Glomerular visceral epithelial cell (primary cell): ENCODE results near the gene AJM1.
"Not testable (repeated sequence)": the region's sequence is repeated elsewhere in the genome, so short reads cannot be mapped to it uniquely, and the experiment has no call there.

Source experiments
- DNase-seq: peaks from one replicate; pipeline ENCODE4 v3.0.0-alpha.2; 2016; ENCODE audit errors: extremely low spot score

The AJM1 gene

GRCh38 chr9:136842380-136842948 is at the start of gene AJM1:
TSS of gene AJM1 (plus strand) at chr9:136842478. CDS start at chr9:136844415, 1,937 bp downstream.
- peak; percentile 82 for DNase-seq

DNA sequence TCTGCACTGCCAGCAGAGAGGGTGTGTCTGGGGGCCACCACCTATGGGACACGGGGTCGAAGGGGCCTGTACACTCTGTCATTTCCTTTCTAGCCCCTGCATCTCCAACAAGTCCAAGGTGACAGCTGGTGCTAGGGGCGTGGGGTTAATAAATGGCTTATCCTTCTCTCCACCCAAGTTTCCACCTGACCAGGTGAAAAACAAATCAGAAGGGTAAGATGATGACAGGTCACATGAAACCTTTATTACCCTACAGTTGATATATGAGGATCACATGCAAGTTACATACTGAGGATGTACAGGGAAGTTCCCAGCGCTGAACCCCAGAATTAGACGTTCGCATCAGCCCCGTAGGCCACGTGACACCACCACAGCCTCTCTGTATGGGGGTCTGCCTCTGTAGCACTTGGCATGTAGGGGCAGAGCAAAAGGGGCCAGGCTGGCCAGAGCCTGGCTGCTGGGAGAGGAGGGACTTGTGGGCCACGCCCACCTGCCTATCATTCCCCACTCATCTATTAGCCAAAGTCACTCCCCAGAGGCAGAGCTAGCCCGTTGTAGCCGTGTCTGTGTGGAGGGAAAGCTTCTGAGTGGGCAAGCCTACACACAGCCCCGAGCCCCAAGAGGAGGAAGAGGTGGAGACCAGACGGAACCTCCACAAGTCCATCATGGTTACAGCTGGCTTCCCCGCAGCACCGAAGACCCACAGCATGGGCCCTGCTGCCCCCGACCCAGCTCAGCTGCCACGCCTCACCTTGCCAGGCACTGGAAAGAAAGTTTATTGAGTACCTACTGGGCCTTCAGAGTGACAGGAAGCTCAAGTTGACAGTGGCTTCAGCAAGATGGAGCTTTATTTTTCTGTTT is 49.0 kb upstream of the AJM1 start:
- no peak for DNase-seq

DNA sequence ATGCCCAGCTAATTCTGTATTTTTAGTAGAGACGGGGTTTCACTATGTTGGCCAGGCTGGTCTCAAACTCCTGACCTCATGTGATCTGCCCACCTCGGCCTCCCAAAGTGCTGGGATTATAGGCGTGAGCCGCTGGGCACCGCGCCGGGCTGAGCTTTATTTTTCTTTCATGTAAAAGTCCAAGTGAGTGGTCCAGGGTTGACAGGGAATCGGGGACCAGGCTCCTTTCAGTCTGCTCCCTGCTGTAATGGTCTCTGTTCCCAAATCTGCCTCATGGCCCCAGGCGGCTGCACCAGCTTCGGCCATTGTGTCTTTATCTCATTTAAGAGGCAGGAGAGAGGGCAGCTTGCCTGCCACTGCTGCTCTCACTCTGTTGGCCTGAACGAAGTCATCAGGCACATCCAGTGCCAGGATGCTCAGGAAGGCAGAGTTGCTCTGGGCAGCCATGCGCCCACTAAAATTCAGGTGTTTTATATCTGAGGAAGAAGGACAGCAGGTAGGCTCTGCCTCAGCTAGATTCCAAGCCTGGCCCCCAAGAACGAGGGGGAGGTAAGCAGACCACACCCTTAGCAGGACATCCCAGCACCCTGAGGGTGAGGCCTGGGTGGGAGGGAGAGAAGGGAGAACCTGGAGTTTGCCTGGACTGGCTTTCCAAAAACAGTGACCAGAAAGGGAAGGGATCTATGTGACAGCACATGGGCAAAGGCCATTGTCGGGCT is 47.8 kb upstream of the AJM1 start:
- no peak for DNase-seq

- no peak for DNase-seq
Measured at GRCh38 chr9:136795000-136795348, 47.3 kb upstream of the AJM1 start.

DNA sequence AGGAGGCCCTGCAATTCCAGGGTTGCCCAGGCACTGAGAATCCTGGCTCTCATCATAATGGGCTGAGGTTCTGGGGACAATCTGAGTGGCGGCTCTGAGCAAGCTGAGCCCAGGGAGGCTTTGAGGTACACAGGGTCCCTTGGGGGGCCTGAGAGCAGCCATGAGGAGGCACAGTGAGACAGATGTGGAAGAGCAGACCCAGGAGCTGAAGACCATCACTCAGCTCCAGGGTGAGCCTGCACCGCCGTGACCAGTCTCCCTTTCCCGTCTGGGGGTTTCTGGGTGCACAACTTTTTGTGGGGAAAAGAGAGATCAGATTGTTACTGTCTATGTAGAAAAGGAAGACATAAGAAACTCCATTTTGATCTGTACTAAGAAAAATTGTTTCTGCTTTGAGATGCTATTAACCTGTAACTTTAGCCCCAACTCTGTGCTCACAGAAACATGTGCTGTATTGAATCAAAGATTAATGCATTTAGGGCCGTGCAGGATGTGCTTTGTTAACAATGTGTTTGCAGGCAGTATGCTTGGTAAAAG is 46.0 kb upstream of the AJM1 start, which contains the start of gene CCDC183:
Gene CCDC183 (plus strand): TSS at position 101 of the 537 bp plus-strand sequence. CDS start 60 bp downstream, at position 161.
- DNase-seq: no peak

- DNase-seq: not testable (repeated sequence)
Measured at GRCh38 chr9:136796775-136797347, 45.4 kb upstream of the AJM1 start.

- no peak for DNase-seq
Measured at GRCh38 chr9:136798708-136799078, 43.6 kb upstream of the AJM1 start.

- no peak for DNase-seq
Measured at GRCh38 chr9:136799079-136799853, 43.0 kb upstream of the AJM1 start.

DNA sequence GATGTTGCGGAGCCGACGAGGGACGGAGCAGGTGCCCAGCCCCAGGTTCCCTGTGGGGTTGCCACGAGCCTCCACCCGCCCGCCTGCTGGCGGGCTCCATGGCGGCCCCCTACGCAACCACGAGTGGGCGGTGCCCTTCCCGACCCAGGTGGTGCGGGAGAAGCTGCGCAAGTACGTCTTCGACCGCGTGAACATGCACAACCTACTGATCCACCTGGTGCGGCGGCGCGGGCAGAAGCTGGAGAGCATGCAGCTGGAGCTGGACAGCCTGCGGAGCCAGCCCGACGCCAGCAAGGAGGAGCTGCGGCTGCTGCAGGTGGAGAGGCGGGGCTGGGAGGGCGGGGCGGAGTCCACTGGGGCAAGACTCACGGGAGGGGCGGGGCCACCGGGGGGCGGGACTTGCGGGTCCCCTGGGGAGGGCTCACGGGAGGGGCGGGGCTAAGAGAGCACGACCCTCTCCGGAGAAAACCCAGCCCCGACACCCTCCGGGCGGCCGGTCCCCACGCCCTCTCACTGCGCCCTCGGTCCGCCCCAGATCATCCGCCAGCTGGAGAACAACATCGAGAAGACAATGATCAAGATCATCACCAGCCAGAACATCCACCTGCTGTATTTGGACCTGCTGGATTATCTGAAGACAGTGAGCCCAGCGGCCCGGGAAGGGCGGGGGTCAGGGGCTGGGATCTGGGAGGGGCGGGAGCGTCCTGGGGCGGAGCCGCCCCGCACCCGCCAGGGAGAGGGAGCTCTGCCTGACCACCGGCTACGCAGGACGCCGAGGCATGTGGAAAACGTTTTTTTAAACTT is 42.2 kb upstream of the AJM1 start:
- peak; percentile 93 for DNase-seq

- no peak for DNase-seq
Measured at GRCh38 chr9:136802321-136802720, 40.0 kb upstream of the AJM1 start.

DNA sequence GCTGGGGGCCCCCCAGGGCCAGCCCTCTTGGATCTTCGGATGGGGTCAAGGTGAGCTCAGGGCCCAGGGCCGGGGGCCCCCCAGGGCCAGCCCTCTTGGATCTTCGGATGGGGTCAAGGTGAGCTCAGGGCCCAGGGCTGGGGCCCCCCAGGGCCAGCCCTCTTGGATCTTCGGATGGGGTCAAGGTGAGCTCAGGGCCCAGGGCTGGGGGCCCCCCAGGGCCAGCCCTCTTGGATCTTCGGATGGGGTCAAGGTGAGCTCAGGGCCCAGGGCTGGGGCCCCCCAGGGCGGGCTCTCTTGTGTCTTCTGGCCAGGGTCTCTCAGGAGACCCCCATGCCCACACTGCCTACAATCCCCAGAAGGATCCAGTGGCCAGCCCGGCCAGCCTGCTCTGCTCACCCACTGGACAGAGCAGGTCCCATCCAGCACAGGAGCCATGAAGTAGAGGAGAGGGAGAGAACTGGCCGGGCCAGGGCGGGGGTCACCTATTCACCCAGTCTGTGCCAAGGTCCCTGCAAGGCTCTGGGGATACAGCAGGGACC is 39.2 kb upstream of the AJM1 start:
- DNase-seq: not testable (repeated sequence)

DNA sequence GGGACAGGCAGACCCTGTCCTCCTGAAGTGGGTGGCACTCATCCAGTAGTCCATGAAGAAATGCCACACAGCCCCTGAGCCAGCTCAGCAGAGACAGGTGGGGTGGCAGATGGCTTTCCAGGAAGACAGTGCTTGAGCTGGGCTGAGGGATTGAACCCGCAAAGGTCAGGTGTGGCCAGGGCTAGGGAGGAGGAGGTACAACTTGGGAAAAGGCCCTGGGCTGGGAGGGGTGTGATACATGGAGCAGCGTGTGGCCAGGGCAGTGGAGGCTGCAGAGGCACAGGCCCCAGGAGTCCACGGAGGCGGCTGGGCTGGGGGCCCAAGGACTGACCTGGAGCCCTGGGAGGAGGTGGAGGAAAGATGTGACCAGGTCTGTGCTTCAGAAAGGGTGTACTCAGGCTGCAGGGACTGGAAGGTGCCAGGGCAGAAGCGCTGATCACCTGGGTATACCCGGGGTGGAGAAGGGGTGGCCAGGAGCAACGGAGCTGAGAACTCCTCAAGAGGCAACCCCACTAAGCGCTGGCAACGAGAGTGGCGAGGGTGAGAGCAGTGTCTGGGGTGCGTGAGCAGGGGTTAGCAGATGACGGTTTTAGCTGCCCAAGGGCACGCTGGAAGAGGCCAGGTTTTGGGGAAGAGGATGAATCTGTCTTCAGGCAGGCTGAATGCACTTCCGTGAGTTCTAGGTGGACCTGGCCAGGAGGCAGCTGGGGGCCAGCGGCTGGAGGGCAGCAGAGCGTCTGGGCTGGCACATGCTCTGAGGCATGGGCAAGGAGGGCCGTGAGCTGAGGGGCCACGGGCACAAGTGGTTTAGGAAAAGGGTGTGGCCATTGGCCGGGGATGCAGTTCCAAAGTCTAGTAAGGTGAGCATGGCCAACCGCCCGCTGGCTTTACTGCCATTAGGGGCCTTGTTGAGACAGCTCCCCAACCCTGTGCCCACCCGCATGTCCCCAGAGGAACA is 38.4 kb upstream of the AJM1 start:
- no peak for DNase-seq

- no peak for DNase-seq
Measured at GRCh38 chr9:136804509-136805206, 37.6 kb upstream of the AJM1 start.

DNA sequence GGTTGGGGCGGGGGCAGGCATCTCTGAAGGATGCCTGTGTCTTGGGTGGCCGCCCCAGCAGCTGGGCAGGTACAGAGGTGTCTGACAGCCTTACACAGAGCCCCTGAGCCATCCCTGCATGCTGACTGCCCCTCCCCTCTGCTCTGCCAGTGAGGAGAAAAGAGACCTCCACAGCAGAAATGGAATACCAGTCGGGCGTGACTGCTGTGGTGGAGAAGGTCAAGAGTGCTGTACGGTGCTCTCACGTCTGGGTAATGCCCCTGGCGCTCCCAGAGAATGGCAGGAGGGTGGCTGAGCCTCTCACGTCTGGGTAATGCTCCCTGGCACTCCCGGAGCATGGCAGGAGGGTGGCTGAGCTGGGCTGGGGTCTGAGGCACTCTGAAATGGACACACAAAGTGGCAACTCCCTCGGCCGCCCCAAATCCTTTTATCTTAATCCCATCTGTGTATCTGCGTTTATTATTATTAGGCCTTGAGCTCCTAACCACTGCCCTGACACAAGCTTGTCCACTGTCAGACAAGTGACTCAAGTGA is 37.0 kb upstream of the AJM1 start:
- DNase-seq: no peak

DNA sequence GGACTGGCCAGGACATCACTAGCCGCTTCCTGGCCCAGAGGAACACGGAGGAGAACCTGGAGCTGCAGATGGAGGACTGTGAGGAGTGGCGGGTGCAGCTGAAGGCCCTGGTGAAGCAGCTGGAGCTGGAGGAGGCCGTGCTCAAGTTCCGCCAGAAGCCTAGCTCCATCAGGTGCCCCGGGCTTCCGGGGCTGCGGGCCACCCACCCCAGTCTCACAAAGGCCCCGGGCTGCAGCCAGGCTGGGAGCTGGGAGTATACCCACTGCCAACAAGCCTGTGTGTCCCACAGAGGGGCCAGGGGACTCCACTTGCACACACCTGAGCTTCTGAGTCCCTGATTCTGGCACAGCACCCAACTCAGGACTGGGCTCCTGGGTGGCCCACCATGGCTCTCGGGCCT is 36.2 kb upstream of the AJM1 start:
- DNase-seq: no peak

GRCh38 chr9:136806631-136807201 is 35.6 kb upstream of the AJM1 start:
- DNase-seq: no peak

DNA sequence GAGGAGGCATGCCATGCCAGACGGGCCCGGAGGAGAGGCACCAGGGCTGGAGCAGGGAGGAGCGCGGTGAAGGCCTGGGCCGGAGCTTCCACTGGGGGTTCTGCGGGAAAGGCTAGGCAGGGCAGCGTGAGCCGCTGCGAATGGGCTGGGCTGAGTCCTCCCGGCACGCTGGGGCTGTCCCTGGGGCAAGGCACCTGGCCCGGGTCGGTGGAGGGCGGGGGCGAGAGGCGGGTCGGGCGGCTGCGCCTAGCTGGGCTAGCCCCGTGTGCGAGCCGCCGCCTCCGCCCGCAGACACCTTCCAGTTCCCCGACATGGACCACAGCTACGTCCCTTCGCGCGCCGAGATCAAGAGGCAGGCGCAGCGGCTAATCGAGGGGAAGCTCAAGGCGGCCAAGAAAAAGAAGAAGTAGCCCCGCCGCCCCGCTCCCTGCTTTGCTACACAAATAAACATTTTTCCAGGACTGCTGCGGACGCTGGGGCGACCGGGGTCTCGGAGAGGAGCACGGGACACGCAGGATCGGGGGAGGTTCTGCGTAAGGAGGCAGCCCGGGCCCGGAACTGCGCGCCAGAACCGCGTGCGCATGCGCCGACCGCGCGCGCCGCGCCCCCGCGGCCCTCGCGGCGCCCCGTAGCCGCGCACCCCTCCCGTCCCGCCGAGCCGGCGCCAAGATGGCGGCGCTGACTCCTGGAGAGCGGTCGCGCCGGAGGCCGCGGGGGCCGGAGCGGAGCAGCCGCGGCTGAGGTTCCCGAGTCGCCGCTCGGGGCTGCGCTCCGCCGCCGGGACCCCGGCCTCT is 34.8 kb upstream of the AJM1 start, which contains the start of gene RABL6:
Gene RABL6 (plus strand): TSS at position 668 of the 794 bp plus-strand sequence. CDS start 249 bp downstream, outside the sequence.
- DNase-seq: peak; percentile 82
